PFSK-1 (cell line): ENCODE data around the gene SYNE1.

Experiments
- FOXP2 ChIP-seq: optimal IDR thresholded peaks from 2 replicates; pipeline ENCODE3; 2011; ENCODE audit warnings: borderline replicate concordance, control low read depth, inconsistent platforms; ENCODE audit not compliant: insufficient read depth; ENCODE audit errors: extremely low read length, extremely low read depth
- POLR2AphosphoS5 ChIP-seq: IDR thresholded peaks from 2 replicates; pipeline ENCODE4 v1.6.1; 2012; ENCODE audit warnings: low read depth, mild to moderate bottlenecking, control low read depth, low read length, moderate library complexity
- REST ChIP-seq, 2 experiments: IDR thresholded peaks; 2 replicates each; pipeline versions ENCODE4 v1.6.1 to v1.8.0; 2011 to 2012; ENCODE audit warnings: low read depth in 2 of 2, low read length in 2 of 2, control low read depth in 1 of 2, inconsistent platforms in 1 of 2, mild to moderate bottlenecking in 1 of 2, moderate library complexity in 1 of 2; ENCODE audit not compliant: insufficient read depth in 1 of 2
- SIN3A ChIP-seq: IDR thresholded peaks from 2 replicates; pipeline ENCODE4 v1.6.1; 2012; ENCODE audit warnings: mild to moderate bottlenecking, low read length, moderate library complexity, borderline replicate concordance; ENCODE audit not compliant: insufficient read depth
- TAF1 ChIP-seq: IDR thresholded peaks from 2 replicates; pipeline ENCODE4 v1.6.1; 2012; ENCODE audit warnings: low read length, control low read depth, borderline replicate concordance; ENCODE audit not compliant: insufficient read depth

SYNE1 gene

GRCh38 chr6:152118678-152119077 lies 518.5 kb downstream of the SYNE1 start:
- TF ChIP-seq TAF1, result no peak
- TF ChIP-seq REST (IDR thresholded peaks at IDR 0.05; ENCODE audit: insufficient read depth in 1 of 2, low read depth in 2 of 2, low read length in 2 of 2), result no peak
- TF ChIP-seq POLR2AphosphoS5, result no peak
- TF ChIP-seq SIN3A, result no peak
- TF ChIP-seq FOXP2, result no peak

GRCh38 chr6:152118224-152118623 lies 518.9 kb downstream of the SYNE1 start:
- TF ChIP-seq POLR2AphosphoS5 (no peak), TAF1 (no peak), SIN3A (no peak), FOXP2 (no peak), REST (IDR thresholded peaks at IDR 0.05; ENCODE audit: insufficient read depth in 1 of 2, low read depth in 2 of 2, low read length in 2 of 2) (no peak)

GRCh38 chr6:152117156-152118133 lies 519.7 kb downstream of the SYNE1 start:
- TF ChIP-seq FOXP2 (no peak), TAF1 (no peak), SIN3A (no peak), REST (IDR thresholded peaks at IDR 0.05; ENCODE audit: insufficient read depth in 1 of 2, low read depth in 2 of 2, low read length in 2 of 2) (no peak), POLR2AphosphoS5 (no peak)

GRCh38 chr6:152112491-152113261 lies 524.5 kb downstream of the SYNE1 start:
- TF ChIP-seq FOXP2 (no peak), TAF1 (no peak), POLR2AphosphoS5 (no peak), SIN3A (no peak), REST (IDR thresholded peaks at IDR 0.05; ENCODE audit: insufficient read depth in 1 of 2, low read depth in 2 of 2, low read length in 2 of 2) (no peak)
